Psoas muscle (tissue), 8 donors: ENCODE data around the gene PON3. TPM values are rescaled to one million over a fixed set of nuclear protein-coding genes. Genes with fewer than 3 reads are reported as not detected.
"Not testable (repeated sequence)": the region's sequence is repeated elsewhere in the genome, so short reads cannot be mapped to it uniquely, and the experiment has no call there.

Source experiments
- ATAC-seq, 4 donors: fragments of 200-7000 bp; cut with Tn5 transposase; one replicate each; pipeline ENCODE4 v1.9.1; 2020; ENCODE audit warnings: moderate library complexity in 3 of 4, mild to moderate bottlenecking in 2 of 4
- DNase-seq, 2 donors: peaks; one replicate each; pipeline ENCODE4 v3.0.0-alpha.2; 2020
- H3K27ac ChIP-seq: fragments of 200-600 bp; one replicate; pipeline ENCODE4 v1.8.0; 2022
- H3K27me3 ChIP-seq, 3 donors: fragments of 200-600 bp in 1 of 3; one replicate each; pipeline versions ENCODE4 v1.6.1 to v1.8.0; 2013 to 2022; ENCODE audit warnings: low read length in 2 of 3, mild to moderate bottlenecking in 2 of 3, moderate library complexity in 1 of 3; ENCODE audit not compliant: insufficient read depth in 3 of 3
- H3K36me3 ChIP-seq, 2 donors: fragments of 200-600 bp in 1 of 2; one replicate each; pipeline versions ENCODE4 v1.6.1 to v1.8.0; 2013 to 2022; ENCODE audit warnings: low read depth in 1 of 2, mild to moderate bottlenecking in 1 of 2, moderate library complexity in 1 of 2; ENCODE audit not compliant: insufficient read depth in 1 of 2
- H3K4me1 ChIP-seq: fragments of 200-600 bp; one replicate; pipeline ENCODE4 v1.8.0; 2022
- H3K4me3 ChIP-seq: fragments of 200-600 bp; one replicate; pipeline ENCODE4 v1.8.0; 2022; ENCODE audit warnings: mild to moderate bottlenecking
- H3K9me3 ChIP-seq: fragments of 200-600 bp; one replicate; pipeline ENCODE4 v1.8.0; 2022
- CTCF ChIP-seq: fragments of 200-600 bp; IDR thresholded peaks from one replicate; pipeline ENCODE4 v1.8.0; 2022; ENCODE audit warnings: antibody characterized with exemption
- WGBS, 3 donors: extraction: QIAGEN DNeasy Blood & Tissue Kit; methylation state at CpG; one replicate each; pipeline versions ENCODE4 v1.1.6 to v1.1.7; 2013; 5-methylcytosine and 5-hydroxymethylcytosine counted together
- intact Hi-C, 2 donors: fragments of 100-400 bp; cut with DNase I; formaldehyde crosslinking; loops; one replicate each; pipeline versions ENCODE4 v1.11.0 to v1.14.2; 2022
- polyA plus RNA-seq, 3 donors: library from polyadenylated mRNA; stranded (reverse); fragments of 200-250 nt; gene quantifications; one replicate each; pipeline ENCODE4 v1.2.3, GENCODE V29; 2013
- total RNA-seq, 4 donors: library from RNA; stranded (reverse); fragmentation: NEBNext Ultra II Directional in 2 of 4; extraction: Animal tissue kit (Norgen Biotek cat#: 25700) in 2 of 4; gene quantifications; one replicate each; pipeline versions ENCODE4 v1.2.1 to v1.2.4, GENCODE V29; 2021 to 2023
- donor health status: healthy with polysubstance abuse.
- donor health status: DM: no; HTN: no; CAD: no; lungs with moderate emphysema.
- donor health status: Bipolar disorder and iron deficiency.
- donor health status: healthy.
- donor health status: DM: yes; HTN: yes; CAD: no.
- donor health status: DM: no; HTN: no; CAD: no.
- donor health status: DM: no; HTN: no; CAD: no.
- donor health status: DM: yes; HTN: yes; CAD: no.

The PON3 gene
- total and polyA plus RNA-seq, 7 donors: 0.30 to 0.50 (median 0.46) TPM; not detected in 1

- intact Hi-C loops: no loop called here
- Histone ChIP-seq H3K27ac (no peak overlapping the region), H3K4me1 (no peaks in the 10 kb centered on the region), H3K4me3 (no peak overlapping the region), H3K27me3 (peaks cover 0 to 5% (median 0%) of the 10 kb centered on the region in 3 donors), H3K36me3 (no peaks in the 10 kb centered on the region), H3K9me3 (no peaks in the 10 kb centered on the region)
- ATAC-seq: no peak
- no peak for TF ChIP-seq CTCF
- WGBS, 3 donors: 44 to 60% (median 49%) methylated on average over 2 of the region's 2 CpGs
- DNase-seq: no peak
Observed at GRCh38 chr7:95391761-95392160, 4.4 kb downstream of the PON3 start.

- Histone ChIP-seq H3K27me3 (peaks cover 0 to 5% (median 0%) of the 10 kb centered on the region in 3 donors), H3K36me3 (no peaks in the 10 kb centered on the region), H3K4me1 (no peaks in the 10 kb centered on the region), H3K9me3 (no peaks in the 10 kb centered on the region), H3K27ac (no peak overlapping the region), H3K4me3 (no peak overlapping the region)
- no peak for TF ChIP-seq CTCF
- ATAC-seq (no peak), DNase-seq (no peak)
- intact Hi-C loops: no loop called here
- 94 to 95% (median 94%) methylated on average over 7 of the region's 7 CpGs for WGBS, 3 donors
Observed at GRCh38 chr7:95389516-95389915, 6.7 kb downstream of the PON3 start.

GRCh38 chr7:95379457-95379856 lies 16.7 kb downstream of the PON3 start:
- H3K27ac ChIP-seq, intact Hi-C loops, DNase-seq, H3K9me3 ChIP-seq, H3K4me3 ChIP-seq, H3K4me1 ChIP-seq, ATAC-seq, H3K27me3 ChIP-seq, H3K36me3 ChIP-seq: not testable (repeated sequence)
- 97 to 98% (median 98%) methylated on average over 7 to 10 of the region's 10 CpGs for WGBS, 3 donors

GRCh38 chr7:95376632-95377400 lies 19.4 kb downstream of the PON3 start:
- Histone ChIP-seq H3K27ac (no peak overlapping the region), H3K36me3 (no peaks in the 10 kb centered on the region), H3K27me3 (no peaks in the 10 kb centered on the region), H3K9me3 (no peaks in the 10 kb centered on the region), H3K4me1 (no peaks in the 10 kb centered on the region), H3K4me3 (no peak overlapping the region)
- WGBS, 3 donors: 90 to 94% (median 92%) methylated on average over 18 of the region's 18 CpGs
- intact Hi-C loops: no loop called here
- ATAC-seq (no peak), DNase-seq (no peak)
- TF ChIP-seq CTCF: no peak

GRCh38 chr7:95375591-95376257 lies 20.5 kb downstream of the PON3 start:
- Histone ChIP-seq H3K27me3 (no peaks in the 10 kb centered on the region), H3K4me3 (no peak overlapping the region), H3K9me3 (no peaks in the 10 kb centered on the region), H3K36me3 (no peaks in the 10 kb centered on the region), H3K4me1 (no peaks in the 10 kb centered on the region), H3K27ac (no peak overlapping the region)
- TF ChIP-seq CTCF: no peak
- intact Hi-C loops: no loop called here
- DNase-seq (no peak), ATAC-seq (no peak)
- WGBS, 3 donors: 90 to 92% (median 92%) methylated on average over 2 of the region's 2 CpGs
